NCI-H524 treated with DMSO at 0.1 percent for 48 hours (cell line): ENCODE data around the gene TAGLN2.

Experiments used
- DNase-seq: peaks from one replicate; lab custom pipeline; 2025; lab: John Stamatoyannopoulos, UW

The TAGLN2 gene

DNA sequence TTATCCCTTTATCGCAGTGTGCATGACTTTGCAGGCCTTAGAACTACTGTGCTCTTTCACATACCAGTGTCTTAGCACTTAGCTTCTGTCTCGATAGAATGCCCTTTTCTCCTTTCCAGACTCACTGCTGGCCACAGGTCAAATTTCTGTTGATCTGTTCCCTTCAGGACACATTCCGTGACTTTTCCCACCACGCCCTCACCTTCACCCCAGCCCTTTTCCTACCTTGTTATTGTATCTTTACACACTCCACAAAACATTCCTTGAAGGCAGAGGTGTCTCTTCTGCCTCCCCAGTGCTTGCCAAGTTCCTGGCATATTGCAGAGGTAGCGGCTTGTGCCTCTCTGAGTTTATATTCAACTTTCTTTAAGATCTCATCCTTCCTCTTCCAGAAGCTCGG lies 23.8 kb upstream of the TAGLN2 start:
- no peak for DNase-seq

DNA sequence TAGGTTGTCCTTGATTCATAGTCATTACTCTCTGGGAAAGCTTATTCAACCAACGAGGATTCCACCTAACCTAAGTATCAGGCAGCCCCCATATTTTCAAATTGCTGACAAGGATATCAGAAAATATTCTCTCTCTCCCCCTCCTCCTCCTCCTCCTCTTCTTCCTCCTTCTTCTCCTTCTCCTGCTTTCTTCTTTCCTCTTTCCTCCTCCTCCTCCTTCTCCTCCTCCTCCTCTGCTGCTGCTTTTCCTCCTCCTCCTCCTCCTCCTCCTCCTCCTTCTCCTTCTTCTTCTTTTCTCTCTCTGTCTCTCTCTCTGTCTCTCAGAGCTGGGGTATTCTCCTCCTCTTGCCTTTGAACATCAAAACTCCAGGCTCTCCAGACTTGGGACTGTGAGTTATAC lies 22.6 kb upstream of the TAGLN2 start:
- DNase-seq, result no peak

DNA sequence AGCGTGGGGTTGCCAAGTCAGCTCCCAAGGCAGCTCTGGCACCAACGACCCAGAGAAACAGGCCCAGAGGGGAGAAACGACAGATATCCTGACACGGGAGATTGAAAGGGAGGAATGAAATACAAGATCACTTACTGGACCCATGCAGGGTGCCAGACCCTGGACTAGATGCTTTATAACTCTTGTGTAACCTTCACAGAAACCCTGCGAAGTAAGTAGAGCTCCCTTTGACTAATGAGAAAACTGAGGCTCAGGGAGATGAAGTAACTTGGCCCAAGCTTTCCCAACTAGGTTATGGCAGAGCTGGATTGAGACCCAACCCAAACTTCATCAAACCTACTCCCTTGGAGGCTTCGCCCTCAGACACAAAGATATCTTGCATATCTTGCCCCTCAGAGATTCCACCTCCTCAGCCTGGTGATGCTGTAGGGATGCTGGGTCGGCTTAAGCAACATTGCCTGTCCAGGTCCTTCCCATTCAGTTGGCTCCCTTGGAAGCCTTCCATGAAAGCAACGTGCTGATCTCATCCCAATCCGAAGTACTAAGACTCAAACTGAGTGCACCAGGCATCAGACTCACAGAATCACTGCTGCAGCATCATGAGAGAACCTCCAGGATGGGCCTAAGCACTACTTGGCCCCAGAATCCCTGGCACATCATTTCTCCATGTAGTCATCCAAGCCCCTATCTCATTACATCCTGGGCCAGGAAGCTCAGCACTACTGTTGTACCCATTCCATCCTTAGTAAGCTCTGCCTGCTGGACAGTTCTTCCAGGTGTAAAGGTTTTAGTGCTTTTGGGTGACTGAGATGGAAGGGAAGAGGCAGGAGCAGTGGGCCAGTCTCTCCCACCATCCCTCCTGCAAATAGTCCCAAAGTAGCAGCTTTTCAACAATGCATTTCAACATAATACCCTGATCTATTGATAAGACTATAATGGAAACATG lies 21.2 kb upstream of the TAGLN2 start:
- no peak for DNase-seq

DNA sequence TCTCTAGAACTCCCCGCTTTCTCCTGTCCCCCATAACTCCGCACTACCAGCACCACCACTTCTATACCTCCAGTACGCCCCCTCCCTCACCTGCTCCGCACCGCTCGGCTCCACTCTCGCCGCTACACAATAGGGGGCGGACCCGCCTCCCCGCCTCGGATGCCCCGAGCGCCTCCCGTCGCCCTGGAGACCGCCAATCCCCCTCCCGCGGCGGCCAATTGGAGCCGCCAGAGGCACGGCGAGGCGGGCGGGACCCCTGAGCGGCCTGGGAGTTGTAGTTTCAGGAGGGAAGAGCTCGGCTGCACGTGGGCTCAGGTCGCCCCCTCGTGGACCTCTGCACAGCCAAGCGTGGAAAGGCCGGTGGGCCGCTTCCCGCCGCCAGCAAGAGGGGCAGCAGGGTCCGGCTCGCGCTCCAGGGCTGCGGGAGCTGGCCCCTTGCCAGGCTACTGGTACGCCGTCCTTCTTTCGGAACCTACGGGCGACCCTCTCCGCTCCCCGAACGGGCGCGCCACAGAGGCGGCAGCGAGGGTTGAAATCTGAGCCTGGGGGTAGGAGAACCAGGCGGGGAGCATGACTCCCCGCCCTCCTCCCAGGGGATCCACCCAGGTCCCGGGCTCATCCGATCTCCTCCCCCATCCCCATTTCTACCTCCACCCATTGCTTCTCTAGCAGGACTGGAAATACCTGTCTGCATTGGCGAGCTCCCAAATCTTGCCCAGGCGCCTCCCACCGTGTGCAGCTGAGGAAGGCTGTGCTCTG lies 20.4 kb upstream of the TAGLN2 start, which contains the start of gene IGSF9:
Gene IGSF9, minus strand, starts transcription at position 131 of the 759 bp plus-strand sequence. CDS start 2,159 bp downstream, outside the sequence.
- DNase-seq, result peak; percentile 70

DNA sequence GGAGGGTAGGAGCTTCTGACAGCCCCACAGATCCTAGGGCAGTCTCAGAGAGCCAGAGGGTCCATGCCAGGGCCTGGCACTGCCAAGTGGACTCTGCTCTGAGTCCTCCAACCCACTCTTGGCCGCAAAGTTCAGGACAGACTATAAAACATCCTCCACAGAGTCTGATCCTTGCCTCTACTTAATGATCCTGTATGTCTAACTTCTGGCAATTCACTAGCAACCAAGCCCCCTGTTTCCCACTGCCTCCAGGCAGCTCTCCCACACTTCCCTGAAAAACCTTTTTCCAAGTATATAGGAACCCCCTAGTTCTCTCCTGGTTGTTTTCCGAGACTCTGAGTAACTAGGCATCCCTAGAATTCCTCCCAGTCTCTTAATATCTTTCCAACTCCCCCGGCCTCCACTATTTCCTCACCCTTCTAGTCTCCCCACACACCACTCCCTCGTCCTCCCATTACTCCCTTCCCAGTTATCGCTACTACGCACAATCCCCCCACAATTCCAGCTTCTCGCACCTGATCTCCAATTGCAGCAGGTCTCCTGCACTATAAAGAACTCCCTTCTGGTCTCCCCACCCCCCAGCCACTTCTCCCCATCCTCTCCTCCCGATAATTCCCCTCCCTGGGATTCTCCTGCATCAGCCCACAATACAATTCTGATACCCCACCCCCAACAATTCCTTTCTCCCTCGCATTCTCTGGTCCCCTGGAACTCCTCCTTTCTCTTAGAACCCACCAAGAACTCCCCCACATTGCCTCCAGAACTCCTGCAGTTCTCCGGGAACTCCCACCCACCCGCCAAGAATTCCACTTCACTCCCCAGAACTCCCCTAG lies 19.5 kb upstream of the TAGLN2 start:
- no peak for DNase-seq

DNA sequence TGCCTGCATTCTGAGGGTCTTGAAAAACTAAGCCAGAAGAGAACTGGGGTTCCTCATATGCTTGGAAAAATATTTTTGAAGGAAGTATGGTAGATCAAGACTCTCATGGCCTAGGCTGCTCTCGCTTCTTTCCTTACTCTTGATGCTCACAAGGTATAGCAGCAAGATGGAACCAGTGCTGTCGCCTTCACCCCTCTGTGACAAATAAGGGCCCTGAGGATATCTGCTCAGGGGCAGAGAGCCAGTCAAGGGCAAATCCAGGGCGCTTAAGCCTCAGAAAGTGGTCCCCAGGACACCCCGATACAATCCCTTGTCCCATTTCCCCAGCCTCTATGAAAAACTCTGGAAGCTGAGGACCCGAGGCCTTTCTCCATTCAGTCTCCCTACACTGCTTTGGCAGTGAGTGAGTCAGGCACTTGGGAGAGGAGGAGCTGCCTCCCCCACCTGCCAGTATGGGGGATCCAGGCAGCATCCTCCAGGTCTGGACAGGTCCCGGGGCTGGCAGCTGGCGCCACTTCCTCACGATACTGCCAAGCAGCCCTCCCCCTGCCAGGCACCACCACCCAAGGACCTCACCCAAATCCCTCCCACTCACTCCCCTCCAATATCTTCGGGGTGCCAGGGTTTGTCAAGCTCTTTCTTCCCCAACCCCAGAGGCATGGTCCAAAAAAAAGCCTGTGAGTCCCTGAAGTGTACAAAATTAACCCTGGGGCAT lies 18.8 kb upstream of the TAGLN2 start:
- DNase-seq, result no peak

DNA sequence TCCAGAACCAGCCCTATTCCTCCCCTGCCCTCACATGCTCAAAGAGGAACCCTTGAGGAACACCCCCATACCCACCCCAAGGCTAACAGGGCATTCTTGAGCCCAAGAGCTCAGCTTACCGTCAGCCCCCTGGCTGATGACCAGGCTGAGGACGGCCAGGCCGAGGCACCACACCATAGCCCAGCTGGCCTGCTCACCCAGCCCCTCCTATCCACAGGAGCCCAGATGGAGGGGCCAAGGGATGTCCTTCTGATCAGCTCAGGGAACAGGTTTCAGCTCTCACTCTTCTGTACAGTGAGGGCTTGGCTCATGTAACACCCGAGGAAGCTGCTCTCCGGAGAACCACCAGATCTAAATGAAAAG lies 18.0 kb upstream of the TAGLN2 start:
- no peak for DNase-seq

DNA sequence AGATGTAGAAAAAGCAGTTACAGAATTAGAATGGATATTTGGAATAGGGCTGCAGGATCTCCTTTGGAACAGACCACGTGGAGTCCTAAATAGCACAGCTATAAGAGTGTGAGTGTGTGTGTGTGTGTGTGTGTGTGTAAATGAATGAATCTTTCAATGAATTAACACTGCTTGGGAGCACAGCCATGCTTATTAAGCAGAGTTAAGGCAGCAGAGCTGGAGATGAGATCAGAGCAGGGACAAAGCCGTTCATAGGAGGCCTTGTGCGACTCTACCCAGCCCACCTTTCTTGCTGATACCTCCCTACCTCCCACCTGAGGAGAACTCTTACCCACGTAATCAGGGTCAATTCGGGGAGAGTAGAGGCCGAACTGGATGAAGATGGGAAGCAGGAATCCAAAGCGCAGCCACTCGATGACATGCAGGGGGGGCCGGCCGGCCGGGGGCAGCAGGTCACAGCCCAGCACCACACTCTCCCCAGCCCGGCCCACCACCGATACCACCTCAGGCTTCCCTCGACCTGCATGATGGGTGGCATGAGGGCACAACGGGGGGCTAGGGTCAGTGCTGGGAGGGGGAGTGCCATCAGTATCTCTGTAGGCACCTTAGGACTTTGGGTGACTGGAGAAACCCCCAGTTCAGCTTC lies 17.4 kb upstream of the TAGLN2 start:
- DNase-seq, result no peak

DNA sequence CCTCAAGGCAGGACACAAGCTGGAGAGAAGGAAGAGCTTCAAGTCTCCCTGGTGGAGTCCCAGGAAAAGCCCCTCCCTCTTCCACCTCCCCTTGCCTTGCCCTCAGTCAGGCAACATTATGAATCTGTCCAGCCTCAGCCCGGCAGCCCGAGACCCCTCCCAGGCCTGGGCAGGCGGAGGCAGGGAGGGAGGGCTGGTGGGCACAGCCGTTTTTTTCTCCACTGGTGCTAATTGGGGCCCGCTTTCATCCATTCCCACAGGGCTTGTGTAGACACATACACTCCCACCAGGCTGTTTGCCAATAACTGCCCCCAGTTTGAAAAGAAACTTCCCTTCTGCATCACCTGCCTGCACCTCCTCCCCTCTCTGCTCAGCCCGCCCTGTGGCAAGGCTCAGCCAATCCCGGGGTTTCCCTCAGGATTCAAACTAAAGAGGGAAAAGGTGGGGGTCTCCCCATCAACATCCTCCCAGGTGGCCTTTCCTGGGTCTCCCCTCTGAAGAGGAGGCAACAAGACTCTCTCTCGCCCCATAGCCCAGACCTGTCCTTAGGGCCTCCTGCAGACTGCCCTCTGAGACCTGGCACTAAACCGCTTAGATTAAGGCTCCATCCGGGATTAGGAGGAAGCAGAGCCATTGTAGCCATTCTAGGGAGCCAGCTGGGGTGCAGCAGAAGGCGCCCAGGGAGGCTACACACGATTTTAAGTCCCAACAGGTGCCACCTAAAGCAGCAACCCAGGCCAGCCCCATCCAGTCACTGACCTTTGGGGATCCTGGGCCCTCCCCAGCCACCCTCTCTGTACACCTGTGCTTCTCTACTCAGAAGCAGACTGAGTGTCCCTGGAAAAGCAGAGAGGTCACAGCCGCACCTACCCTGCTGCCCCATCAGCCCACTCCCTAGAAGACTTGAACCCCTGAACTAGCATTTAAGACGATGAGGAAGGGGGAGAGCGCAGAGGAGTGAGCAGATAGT lies 16.6 kb upstream of the TAGLN2 start:
- DNase-seq, result no peak

DNA sequence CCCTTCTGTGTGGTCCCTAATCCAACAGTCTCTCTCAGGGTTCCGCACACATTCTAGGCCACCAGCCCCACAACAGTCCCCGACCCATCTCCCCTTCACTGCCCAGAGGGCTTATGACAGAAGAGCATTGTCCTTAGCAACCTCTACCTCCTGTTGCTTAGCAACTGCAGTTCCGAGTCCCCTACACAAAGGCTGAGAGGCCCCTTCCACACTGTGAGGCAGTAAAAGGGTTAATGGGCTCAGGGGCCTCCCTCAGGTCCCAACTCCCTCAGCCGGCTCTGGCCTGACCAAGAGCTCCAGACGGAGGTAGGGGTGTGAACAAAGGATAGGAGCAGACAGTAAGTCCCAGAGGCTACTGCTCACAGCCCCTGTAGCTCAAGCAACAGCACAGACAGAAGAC lies 15.8 kb upstream of the TAGLN2 start:
- DNase-seq, result no peak

DNA sequence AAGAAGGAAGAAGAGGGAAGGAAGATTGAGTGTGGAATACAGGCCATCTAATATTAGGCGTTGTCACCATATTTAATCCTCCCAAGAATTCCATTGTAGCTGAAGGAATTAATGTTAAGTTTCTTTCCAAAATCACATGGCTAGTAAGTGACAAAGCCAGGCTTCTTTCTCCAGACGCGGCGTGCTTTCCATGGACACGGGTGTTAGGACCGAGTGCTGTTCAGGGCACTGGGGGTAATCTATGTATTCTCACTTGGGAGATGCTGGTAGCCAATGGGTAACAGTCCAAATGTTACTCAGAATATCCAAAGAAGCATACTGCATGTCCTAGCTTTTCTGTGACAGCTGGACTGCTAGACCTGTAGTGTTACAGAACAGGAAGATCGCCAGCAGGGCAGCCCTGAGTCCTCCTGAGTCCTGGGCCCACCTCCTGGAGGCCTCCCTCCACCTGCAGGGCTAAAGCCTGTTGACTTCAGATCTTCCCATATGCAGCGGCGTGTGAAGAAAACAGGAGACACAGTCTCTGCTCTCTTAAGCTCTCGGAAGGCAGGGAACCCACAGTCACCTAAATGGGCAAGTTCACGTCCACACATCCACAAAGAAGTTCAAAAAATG lies 14.8 kb upstream of the TAGLN2 start:
- no peak for DNase-seq

DNA sequence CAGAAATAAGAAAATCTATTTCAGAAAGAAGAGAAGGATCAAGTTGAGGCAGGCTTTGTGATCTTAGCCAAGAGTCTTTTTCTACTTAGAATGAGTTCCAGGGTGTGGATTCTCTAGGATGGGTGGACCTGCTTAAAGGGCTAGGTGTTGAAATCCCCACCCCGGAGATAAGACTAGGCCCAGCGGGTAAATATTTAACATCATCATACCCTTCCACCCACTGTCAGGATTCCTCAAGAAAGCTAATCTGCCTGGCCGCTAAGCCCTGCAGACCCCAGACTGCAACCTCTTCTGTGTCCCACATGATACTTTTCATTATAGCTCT lies 14.3 kb upstream of the TAGLN2 start:
- no peak for DNase-seq

DNA sequence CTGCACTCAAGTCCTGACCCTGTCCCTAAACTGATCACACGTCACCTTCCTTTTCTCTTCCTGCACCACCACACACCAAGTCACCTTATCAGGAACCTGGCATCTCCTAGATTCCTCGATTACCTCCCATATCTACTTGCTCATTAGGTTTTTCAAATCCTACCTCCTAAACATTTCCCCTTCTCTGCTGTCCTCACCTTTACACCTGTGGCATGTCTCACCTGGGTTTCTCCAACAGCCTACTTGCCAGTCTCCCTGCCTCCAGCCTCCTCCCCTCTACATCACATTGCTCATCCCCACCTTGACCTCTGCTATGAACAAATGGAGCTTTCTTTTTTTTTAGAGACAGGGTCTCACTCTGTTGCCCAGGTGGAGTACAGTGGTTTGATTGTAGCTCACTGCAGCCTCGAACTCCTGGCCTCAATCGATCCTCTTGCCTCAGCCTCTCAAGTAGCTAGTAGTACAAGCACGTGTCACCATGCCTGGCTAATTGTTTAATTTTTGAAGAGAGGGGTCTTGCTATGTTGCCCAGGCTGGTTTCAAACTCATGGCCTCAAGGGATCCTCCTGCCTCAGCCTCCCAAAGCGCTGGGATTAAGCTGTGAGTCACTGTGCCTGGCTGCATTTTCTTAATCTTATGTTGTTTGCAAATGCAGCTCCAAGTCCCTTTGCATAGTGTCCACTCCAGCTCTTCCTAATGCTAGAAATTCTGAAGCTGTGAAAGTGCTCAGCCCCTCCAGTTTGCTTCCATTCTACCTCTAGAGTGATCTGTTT lies 13.8 kb upstream of the TAGLN2 start:
- DNase-seq, result no peak

DNA sequence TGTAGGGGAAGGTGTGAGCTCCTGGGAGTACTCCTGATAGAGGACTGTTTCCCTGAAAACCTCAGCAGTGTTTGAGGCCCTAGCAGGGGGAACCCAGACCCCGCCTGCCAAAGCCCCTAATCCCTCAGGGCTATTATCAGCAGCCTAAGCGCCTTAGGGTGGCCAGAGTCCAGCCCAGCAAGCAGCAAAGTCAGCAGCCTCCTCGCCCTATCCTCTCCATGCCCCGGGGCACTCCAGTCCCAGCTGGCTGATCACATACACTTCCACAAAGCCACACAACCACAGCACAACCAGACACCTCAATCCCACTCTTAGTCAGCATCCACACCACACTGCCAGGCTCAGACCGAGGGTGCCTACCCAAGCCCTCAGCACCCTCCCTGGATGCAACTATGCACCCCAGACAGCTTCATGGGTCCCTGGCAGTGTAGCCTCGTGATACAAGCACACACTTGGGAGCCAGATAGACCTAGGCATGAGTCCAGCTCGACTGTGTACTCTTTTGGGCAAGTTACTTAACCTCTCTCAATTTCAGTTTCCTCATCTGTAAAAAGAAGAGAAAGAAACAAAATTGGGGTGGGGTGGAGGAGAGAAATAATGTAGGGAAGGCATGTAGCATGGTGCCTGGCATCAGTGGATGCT lies 13.0 kb upstream of the TAGLN2 start:
- no peak for DNase-seq

DNA sequence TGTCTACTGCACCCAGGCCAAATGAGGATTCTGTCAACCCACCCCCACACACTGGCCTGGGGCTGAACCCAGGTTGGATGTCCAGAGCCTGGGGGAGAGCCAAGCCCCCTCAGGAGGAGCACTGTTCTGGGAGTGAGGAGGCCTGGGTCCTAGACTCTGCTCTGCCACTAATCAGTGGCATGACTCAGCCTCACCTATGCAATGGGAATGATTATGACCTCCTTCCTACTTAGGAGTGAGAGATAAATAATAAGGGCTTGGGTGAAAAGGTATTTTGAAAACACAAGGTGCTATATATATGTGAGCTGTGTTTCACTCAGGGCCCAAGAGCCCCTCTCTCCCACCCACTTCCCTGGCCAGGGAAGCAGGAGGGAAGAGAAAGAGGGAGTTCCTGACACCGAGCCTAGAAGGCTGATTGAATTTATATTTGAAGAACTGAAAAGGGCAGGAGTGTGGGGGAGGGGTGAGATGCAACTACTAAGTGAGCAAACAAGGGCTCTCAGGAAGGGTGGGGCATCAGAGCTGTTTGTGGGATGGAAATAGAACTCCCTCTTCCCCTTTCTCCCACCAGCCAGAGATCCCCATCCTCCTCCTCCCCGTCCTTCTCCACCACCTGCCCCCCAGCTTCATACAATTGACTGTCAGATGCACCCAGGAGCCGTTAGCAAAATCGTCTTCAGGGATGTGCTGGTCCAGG lies 11.9 kb upstream of the TAGLN2 start:
- no peak for DNase-seq

DNA sequence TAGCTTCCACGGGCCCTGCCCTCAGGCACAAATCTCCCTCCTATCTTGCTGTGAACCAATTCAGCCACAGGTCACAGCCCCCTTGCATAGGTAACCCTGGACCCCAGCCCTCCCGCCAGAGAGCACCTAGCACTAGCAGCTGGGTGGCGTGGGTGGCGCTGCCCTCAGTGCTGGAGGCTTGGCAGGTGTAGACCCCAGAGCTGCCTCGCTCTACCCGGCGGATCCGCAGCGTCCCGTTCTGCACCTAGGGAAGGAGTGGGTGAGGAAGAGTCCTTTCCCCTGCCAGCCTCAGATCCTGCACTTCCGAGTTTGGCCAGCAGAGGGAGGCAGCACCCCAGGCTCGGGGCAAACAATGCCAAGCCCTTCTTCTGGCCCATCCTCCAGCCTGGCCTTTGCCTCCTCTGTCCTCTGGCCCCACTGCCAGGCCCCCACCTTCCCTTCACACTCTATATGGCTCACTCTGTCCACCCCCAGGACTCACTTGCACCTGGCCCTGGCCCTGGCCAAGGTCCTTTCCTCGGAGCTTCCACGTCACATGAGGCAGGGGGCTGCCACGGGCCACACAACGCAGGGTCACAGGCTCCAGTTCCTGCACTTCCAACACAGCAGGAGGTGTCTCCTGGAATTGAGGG lies 11.1 kb upstream of the TAGLN2 start:
- DNase-seq, result no peak

DNA sequence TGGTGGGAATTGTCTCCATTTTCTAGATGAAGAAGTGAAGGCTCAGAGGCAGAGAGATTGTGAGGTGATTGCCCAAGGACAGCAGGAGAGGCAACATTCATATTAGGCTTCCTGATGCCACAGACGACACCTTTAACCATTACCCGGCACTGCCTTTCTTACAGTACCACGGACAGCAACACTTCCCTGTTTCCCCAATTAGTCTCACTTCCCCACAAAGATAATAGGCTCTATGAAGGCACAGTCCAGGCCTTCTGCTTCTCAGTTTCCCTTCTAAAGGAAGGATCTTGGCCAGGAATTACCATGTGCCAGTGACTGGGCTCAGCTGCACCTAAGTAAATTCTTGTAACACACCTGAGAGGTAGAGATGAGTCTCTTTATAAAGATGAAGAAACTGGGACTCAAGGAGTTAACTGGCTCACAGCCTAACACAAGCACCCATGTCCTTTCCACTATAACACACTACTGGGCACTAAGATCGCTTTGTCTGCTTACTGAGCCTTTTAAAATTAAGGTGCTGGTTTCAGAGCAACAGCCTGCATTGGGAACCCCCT lies 10.5 kb upstream of the TAGLN2 start:
- no peak for DNase-seq
